ENCODE measurements around the gene EFNA3.

DNA sequence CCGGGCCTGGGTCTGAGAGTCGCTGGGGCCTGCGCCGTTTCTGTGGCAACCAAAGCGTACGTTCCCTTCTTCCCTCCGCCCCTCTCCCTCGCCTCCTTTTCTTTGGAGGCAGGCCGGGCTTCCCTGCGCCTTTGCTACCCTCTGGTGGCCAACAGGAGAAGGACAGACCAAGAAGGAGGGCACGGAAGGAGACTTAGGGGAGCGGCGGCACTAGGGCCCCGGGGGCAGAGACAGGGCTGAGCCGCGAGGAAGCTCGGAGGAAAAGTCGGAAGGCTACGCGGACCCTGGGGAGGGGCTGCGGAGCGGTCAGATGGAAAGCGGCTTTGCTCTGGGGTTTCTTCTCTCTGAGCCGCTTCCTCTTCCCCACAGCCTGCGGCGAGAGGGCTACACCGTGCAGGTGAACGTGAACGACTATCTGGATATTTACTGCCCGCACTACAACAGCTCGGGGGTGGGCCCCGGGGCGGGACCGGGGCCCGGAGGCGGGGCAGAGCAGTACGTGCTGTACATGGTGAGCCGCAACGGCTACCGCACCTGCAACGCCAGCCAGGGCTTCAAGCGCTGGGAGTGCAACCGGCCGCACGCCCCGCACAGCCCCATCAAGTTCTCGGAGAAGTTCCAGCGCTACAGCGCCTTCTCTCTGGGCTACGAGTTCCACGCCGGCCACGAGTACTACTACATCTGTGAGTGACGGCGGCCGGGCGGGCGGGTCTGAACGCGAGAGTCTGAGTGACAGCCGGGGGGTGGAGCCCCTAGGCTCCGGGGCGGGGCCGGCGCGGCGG is 6.3 kb downstream of the EFNA3 start:
- TF ChIP-seq CTCF (IDR thresholded peaks at IDR 0.05): peak; percentile 85 to 99 (median 98)
- TF ChIP-seq POLR2A (IDR thresholded peaks at IDR 0.05): peak in 1 of 4 donors; percentile 40
